Cardiac ventricle fibroblast (primary cell): ENCODE data around the gene C3orf22. TPM values are rescaled to one million over a fixed set of nuclear protein-coding genes. Genes with fewer than 3 reads are reported as not detected.

Experiments used
- total RNA-seq: library from RNA; depleted of rRNA; stranded (reverse); fragments of >200 nt; gene quantifications from 2 replicates; pipeline ENCODE4 v1.2.3, GENCODE V29; 2015

The C3orf22 gene
- total RNA-seq = not detected in 2 replicates

GRCh38 chr3:126558336-126559071, at the start of gene C3orf22:
Gene C3orf22 (minus strand): TSS chr3:126558932. CDS start chr3:126553390, 5,542 bp downstream.

GRCh38 chr3:126523745-126524428, 34.8 kb downstream of the C3orf22 start, which contains the start of gene CHST13:
Gene CHST13 (plus strand): TSS chr3:126524155. CDS start chr3:126524333, 178 bp downstream.

GRCh38 chr3:126517291-126517951, 41.3 kb downstream of the C3orf22 start, which contains the start of gene UROC1:
Gene UROC1 (minus strand): TSS chr3:126517773. CDS start chr3:126517719, 54 bp downstream.

Other genes with a start within 250 kb of the C3orf22 start
- 21.3 and 21.9 TPM in 2 replicates for gene KLF15, start 201.5 kb downstream of the C3orf22 start, total RNA-seq
- not detected in 2 replicates for gene CFAP100, start 164.0 kb downstream of the C3orf22 start, total RNA-seq
- 15.4 and 17.8 TPM in 2 replicates for gene ZXDC, start 83.0 kb downstream of the C3orf22 start, total RNA-seq
- not detected in 2 replicates for gene UROC1, start 41.2 kb downstream of the C3orf22 start, total RNA-seq
- gene CHST13, start 34.8 kb downstream of the C3orf22 start, total RNA-seq = not detected in 2 replicates
- 9.4 and 16.7 TPM in 2 replicates for gene TXNRD3, start 96.2 kb upstream of the C3orf22 start, total RNA-seq
- gene CHCHD6, start 145.3 kb upstream of the C3orf22 start, total RNA-seq = 6.0 and 9.4 TPM in 2 replicates